ENCODE measurements around the gene PLD6.

DNA sequence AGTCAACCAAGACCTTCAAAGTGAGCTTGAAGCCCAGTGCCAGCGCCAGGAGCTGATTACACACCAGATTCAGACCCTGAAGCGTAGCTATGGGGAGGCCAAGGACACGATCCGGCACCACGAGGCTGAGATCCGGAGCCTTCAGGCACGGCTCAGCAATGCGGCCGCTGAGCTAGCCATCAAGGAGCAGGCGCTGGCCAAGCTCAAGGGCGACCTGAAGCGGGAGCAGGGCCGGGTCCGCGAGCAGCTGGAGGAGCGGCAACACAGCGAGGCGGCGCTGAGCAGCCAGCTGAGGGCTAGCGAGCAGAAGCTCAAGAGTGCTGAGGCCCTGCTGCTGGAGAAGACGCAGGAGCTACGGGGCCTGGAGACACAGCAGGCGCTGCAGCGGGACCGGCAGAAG lies 42.0 kb downstream of the PLD6 start:
- TF ChIP-seq MYC (IDR thresholded peaks at IDR 0.05; ENCODE audit: low read depth, low read length) (no peak), POLR2A (IDR thresholded peaks at IDR 0.05; ENCODE audit: extremely low read depth, insufficient read length) (no peak)
- TF ChIP-seq, protein P1, sequence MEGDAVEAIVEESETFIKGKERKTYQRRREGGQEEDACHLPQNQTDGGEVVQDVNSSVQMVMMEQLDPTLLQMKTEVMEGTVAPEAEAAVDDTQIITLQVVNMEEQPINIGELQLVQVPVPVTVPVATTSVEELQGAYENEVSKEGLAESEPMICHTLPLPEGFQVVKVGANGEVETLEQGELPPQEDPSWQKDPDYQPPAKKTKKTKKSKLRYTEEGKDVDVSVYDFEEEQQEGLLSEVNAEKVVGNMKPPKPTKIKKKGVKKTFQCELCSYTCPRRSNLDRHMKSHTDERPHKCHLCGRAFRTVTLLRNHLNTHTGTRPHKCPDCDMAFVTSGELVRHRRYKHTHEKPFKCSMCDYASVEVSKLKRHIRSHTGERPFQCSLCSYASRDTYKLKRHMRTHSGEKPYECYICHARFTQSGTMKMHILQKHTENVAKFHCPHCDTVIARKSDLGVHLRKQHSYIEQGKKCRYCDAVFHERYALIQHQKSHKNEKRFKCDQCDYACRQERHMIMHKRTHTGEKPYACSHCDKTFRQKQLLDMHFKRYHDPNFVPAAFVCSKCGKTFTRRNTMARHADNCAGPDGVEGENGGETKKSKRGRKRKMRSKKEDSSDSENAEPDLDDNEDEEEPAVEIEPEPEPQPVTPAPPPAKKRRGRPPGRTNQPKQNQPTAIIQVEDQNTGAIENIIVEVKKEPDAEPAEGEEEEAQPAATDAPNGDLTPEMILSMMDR (IDR thresholded peaks at IDR 0.05; ENCODE audit: low read depth, low read length) = no peak
